COR-L47 (cell line): ENCODE results near the gene JKAMP.
"Not testable (repeated sequence)": the region's sequence is repeated elsewhere in the genome, so short reads cannot be mapped to it uniquely, and the experiment has no call there.

Experiments
- DNase-seq: peaks from one replicate; lab custom pipeline; 2025; lab: John Stamatoyannopoulos, UW

JKAMP gene

GRCh38 chr14:59483819-59484638 is at the start of gene JKAMP, which contains the start of gene L3HYPDH:
Gene JKAMP (plus strand): TSS chr14:59484517. CDS start chr14:59484590, 73 bp downstream.
Gene L3HYPDH (minus strand): TSS chr14:59484408. CDS start chr14:59484316, 92 bp downstream.
- DNase-seq = peak; percentile 98

- DNase-seq = no peak
Observed at GRCh38 chr14:59435101-59435500, 49.2 kb upstream of the JKAMP start.

GRCh38 chr14:59435987-59436386 is 48.3 kb upstream of the JKAMP start:
- DNase-seq = no peak

- DNase-seq = no peak
Observed at GRCh38 chr14:59438195-59438647, 46.1 kb upstream of the JKAMP start.

- DNase-seq = no peak
Observed at GRCh38 chr14:59439256-59439965, 44.9 kb upstream of the JKAMP start.

GRCh38 chr14:59448673-59449072 is 35.6 kb upstream of the JKAMP start:
- DNase-seq = not testable (repeated sequence)

GRCh38 chr14:59450716-59451115 is 33.6 kb upstream of the JKAMP start:
- DNase-seq = no peak

- DNase-seq = no peak
Observed at GRCh38 chr14:59451849-59452248, 32.5 kb upstream of the JKAMP start.

GRCh38 chr14:59454139-59454538 is 30.2 kb upstream of the JKAMP start:
- DNase-seq = no peak

GRCh38 chr14:59455411-59455810 is 28.9 kb upstream of the JKAMP start:
- DNase-seq = no peak

GRCh38 chr14:59458486-59458885 is 25.8 kb upstream of the JKAMP start:
- DNase-seq = no peak

GRCh38 chr14:59460378-59460777 is 23.9 kb upstream of the JKAMP start:
- no peak for DNase-seq

GRCh38 chr14:59461891-59462290 is 22.4 kb upstream of the JKAMP start:
- DNase-seq = no peak

- no peak for DNase-seq
Observed at GRCh38 chr14:59463787-59464485, 20.4 kb upstream of the JKAMP start.

- peak; percentile 75 for DNase-seq
Observed at GRCh38 chr14:59464486-59465315, 19.6 kb upstream of the JKAMP start.

GRCh38 chr14:59465316-59466135 is 18.8 kb upstream of the JKAMP start, which contains the start of gene GPR135:
Gene GPR135 (minus strand): TSS chr14:59465380. CDS start chr14:59465226, 154 bp downstream.
- DNase-seq = peak; percentile 31

GRCh38 chr14:59474172-59474571 is 10.1 kb upstream of the JKAMP start:
- DNase-seq = no peak

GRCh38 chr14:59475709-59476108 is 8.6 kb upstream of the JKAMP start:
- DNase-seq = no peak

GRCh38 chr14:59478540-59478939 is 5.8 kb upstream of the JKAMP start:
- no peak for DNase-seq

GRCh38 chr14:59480166-59480565 is 4.2 kb upstream of the JKAMP start:
- DNase-seq = no peak

GRCh38 chr14:59481407-59481806 is 2.9 kb upstream of the JKAMP start:
- no peak for DNase-seq
